T-helper 9 cell (primary cell): ENCODE results near the gene CLEC18B.
"Not testable (repeated sequence)": the region's sequence is repeated elsewhere in the genome, so short reads cannot be mapped to it uniquely, and the experiment has no call there.

Experiments
- DNase-seq: peaks from one replicate; pipeline ENCODE4 v3.0.0-alpha.2; 2020

The CLEC18B gene

DNA sequence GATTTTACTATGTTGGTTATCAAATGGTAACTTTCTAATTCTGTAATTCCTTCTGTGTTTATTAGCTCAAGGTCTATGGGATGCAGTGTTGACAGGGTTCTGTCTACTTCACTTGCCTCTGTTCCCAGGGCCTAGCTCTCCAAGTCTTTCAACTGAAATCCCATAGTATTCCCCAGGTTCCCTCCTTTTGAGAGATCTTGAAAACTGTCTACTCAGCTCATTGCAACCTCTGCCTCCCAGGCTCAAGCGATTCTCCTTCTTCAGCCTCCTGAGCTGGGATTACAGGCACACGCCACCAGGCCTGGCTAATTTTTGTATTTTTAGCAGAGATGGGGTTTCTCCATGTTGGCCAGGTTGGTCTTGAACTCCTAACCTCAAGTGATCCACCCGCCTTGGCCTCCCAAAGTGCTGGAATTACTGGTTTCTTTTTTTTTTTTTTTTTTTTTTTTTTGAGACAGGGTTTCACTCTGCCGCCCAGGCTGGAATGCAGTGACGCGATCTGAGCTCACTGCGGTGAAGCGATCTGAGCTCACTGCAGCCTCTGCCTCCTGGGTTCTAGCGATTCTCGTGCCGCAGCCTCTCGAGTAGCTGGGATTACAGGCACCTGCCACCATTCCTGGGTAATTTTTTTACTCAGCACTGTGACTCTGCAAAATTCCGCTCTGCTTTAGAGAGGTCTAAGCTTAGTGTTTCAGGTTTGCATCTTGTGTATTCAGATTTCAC, 22.5 kb upstream of the CLEC18B start:
- DNase-seq, result not testable (repeated sequence)

- no peak for DNase-seq
Observed at GRCh38 chr16:74439685-74440084, 18.4 kb upstream of the CLEC18B start.

GRCh38 chr16:74438492-74438979, 17.3 kb upstream of the CLEC18B start:
- no peak for DNase-seq

DNA sequence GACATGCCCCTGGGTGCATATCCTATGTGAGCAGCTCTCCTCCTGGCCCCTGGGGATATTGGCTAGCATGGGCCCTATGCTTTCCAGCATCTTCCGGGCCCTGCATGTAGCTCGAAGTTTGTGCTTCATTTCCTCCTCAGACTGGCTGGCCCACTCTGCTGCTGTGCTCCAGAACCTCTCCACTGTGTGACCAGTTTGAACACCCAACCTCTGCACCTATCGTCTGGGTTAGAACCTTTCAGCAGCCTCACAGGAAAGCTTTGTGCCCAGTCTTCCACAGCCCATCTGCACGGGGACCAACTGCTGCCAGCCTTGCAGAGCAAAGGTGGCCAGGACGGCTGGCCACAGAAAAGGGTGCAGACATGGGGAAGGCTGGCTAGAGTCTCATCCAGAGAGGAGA, 10.2 kb upstream of the CLEC18B start:
- DNase-seq, result no peak

DNA sequence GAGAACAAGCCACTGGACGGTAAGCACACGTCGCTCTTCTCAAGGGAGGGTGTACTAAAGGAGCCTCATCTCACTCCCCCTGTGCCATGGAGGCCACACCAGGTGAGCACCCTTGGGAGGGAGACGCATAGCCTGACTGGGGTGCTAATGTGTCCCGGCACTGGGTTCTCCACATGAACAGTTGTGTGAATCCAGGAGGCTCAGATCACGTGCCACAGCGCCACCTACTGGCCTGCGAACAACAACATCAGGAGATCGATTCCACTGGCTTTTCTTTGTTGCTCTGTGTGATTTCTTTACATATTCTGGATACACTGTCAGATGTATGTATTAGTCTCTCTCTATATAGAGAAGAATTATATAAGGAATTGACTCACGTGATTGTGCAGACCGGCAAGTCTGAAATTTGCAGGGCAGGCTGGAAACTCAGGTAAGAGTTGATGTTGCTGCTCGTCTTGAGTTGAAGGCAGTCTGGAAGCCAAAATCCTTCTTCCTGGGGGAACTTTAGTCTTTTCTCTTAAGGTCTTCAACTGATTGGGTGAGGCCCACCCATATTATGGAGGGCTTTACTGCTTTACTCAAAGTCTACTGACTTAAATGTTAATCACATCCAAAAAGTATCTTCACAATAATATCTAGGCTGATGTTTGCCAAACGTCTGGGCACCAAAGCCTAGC, 8.9 kb upstream of the CLEC18B start:
- peak; percentile 32 for DNase-seq

DNA sequence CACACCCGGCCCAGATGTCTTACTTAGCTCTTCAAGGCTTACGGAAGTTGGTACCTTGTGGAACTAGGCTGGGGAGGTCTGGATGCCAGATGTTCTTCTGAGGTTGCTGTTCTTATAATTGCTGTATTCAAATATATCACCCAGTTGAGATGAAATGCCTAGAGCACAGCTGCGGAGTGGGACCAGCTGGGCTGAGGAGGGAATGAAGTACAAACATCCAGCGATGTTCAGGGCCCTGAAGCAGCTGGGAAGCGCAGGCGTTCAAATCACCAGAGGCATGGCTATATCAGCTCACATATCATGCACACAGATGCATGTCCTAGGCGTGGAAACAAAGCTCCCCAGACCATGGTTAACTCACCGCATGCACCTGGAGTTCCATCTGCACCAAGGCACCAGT, 7.2 kb upstream of the CLEC18B start:
- DNase-seq, result not testable (repeated sequence)

DNA sequence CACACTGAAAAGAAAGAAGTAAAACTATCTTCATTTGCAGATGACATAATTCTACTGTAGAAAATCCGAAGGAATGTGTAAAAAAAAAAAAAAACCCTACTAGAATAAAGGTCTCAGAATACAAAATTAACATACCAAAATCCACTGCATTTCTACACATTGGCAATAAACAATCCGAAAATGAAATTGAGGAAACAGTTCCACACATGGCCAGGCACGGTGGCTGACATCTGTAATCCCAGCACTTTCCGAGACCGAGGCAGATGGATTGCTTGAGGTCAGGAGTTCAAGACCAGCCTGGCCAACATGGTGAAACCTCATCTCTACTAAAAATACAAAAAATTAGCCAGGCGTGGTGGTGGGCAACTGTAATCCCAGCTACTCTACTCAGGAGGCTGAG, 4.5 kb upstream of the CLEC18B start:
- not testable (repeated sequence) for DNase-seq

DNA sequence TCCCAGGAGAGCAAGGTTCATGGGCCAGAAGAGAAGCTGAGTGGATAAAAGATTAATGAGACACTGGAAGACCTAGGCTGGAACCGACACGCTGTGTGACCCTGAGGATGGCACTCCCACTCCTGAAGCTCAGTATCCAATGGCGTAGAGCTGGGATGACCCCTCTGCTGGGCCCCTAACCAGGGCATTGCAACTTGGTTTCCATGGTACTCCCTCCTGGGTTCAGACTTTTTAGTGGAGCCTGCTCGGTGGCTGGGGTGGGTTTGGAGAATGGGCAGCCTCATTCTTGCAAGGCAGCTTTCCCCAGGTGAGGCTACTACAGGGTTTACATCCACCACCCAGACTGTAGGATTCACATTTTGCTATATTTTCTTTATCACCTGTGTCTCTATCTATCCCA, 2.4 kb upstream of the CLEC18B start:
- DNase-seq, result not testable (repeated sequence)

DNA sequence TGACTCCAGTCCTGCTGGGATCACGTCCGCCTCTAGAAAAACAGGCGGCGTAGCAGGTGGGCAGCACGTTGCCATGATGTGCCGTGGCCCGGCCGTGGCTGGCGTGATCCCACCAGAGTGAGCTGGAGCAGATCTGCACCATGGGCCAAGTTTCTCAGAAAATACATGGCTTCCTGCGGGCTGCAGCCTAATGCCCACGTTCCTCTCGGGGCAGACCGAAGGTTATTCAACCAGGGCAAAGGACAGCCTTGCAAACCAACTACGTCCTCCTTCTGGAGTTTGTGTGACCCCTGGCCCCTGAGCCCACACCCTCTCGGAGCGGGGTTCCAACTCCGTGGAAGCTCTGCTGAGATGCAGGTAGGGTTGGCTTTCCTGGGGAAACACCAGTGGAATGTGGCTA, 808 bp upstream of the CLEC18B start:
- DNase-seq, result not testable (repeated sequence)

DNA sequence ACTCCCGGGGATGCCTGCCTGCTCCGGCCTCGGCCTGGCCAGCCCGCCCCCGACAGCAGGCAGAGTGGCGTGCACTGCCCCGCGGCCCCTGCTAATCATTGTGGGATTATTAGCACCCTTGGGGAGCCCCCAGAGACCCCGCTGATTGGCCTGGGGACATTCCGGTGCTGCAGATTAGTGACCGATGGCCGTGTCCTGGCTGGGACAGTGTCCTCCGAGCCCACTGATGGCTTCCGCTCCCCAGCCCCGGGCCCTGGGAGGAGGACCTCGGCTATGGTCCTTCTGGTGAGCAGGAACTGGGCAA, 156 bp upstream of the CLEC18B start:
- not testable (repeated sequence) for DNase-seq

GRCh38 chr16:74419811-74420210, 1.5 kb downstream of the CLEC18B start:
- not testable (repeated sequence) for DNase-seq

DNA sequence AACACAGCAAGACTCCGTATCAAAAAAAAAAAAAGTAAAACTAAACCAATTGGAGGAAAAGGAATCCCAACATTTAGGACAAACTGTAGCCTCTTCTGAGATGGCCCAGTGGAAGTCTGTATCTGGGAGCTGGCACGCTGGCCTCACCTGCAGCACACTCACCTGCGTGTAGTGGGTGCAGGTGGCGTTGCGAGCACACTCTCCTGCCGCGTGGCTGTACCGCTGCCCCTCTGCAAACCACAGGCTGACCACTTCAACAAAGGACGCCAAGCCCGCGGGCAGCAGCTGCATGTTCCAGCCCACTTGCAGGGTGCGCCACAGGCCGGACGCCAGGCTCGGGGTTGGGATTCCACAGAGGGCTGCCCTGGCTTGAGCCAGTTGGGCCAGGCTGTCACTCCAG, 3.4 kb downstream of the CLEC18B start:
- not testable (repeated sequence) for DNase-seq

- DNase-seq, result not testable (repeated sequence)
Observed at GRCh38 chr16:74413920-74414319, 7.4 kb downstream of the CLEC18B start.

GRCh38 chr16:74413485-74413884, 7.8 kb downstream of the CLEC18B start:
- DNase-seq, result not testable (repeated sequence)

DNA sequence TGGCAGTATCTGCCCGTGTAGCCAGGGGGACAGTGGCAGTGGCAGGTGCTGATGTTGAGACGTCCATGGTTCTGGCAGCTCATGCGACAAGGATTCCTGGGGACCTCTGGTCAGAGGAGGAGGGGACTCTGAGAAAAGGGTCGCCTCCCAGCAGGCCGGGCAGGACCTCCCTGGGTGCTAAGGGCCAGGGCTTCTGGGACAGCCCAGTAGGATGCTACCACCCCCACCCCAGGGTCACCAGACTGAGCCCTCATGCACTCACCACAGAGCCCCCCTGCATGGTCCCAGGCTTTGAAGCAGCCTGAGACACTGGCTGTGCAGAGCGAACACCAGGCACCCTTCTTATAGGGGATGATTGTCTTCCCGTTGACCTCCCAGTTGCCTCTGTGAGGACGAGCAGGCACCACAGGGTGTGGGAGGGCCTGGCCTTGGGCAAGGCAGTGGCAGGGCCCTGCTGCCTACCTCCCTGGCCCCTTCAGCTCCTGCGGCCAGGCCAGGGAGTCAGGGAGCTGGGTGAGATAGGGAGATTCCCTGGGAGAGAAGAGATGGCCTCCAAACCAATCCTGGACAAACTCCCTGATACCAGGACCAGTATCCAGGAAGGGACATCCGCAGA, 8.4 kb downstream of the CLEC18B start:
- not testable (repeated sequence) for DNase-seq

DNA sequence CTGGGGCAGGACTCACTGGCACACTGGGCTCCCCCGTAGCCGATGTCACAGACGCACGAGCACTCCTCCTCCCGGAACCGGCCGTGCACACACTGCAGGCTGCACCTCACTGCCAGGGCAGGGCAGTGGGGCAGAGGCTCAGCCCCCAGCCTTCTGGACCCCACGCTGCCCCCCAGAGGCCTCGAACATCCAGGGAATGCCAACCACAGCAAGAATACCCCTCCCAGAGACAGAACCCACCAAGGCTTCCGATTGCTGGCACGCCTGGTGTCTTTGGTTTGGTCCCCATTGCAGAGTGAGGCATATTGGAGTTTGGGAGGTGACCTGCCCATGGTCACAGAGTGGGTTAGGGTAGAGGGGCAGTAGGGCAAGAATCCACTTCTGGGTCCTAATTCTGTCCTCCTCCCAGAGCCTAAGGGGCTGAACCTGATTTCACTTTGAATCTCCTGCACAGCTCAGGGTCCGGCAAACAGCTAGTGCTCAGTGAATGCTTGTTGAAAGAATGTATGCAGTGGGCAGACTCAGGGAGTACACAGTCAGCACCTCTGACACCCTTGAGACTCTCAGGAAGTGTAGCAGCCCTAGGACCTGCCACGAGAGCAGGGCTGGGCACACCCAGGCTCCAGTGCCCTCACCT, 9.0 kb downstream of the CLEC18B start:
- DNase-seq, result not testable (repeated sequence)

GRCh38 chr16:74410981-74411380, 10.3 kb downstream of the CLEC18B start:
- DNase-seq, result not testable (repeated sequence)

- not testable (repeated sequence) for DNase-seq
Observed at GRCh38 chr16:74410057-74410957, 11.0 kb downstream of the CLEC18B start.

GRCh38 chr16:74409185-74409981, 11.9 kb downstream of the CLEC18B start:
- DNase-seq, result not testable (repeated sequence)

GRCh38 chr16:74407362-74407705, 13.9 kb downstream of the CLEC18B start:
- not testable (repeated sequence) for DNase-seq

DNA sequence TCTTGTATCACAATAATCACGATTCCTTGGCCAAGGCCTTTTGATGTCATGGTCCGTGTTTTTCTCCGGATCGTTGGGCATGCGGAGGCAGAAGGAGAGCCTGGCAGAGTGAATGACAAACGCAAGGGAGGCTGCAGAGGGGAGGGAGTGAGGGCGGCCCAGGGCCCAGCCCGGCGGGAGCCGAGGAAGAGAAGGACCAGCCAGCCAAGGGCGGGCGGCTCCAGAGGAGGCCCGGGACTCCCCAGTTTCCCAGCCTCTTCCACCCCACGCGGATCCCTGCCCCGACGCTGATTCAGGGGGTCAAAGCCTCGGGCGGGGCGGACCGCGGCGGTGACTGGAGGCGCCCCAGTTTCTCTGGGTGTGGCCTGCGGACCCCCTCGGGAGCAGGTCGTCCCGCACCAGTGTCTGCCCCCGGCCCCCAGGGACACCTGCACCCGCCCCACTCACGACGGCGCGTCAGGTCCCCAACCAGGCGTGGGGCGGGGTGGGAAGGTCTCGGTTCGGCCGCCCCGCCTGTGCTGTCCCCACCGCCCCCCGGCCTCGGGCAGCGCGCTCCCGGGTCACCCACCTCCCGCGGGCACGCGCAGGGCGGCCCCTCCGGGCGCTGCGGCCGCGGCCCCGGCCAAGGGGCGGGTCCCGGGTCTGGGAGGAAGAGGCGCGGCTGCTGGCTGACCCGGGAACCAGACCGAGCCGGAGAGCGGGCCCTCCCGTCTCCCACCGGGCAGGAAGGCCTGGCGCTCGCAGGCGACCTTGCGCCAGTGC, 14.5 kb downstream of the CLEC18B start:
- DNase-seq, result not testable (repeated sequence)
